Endothelial cell of umbilical vein (primary cell): ENCODE results near the gene CUL5. TPM values are rescaled to one million over a fixed set of nuclear protein-coding genes. Genes with fewer than 3 reads are reported as not detected.

Experiments
- BruUV-seq: library from RNA; stranded (reverse); fragments of 400-500 nt; replicated peaks from 2 replicates; lab custom pipeline; 2021; lab: Mats Ljungman, UMichigan
- CTCF ChIA-PET: fragments of 300-600, 350-600 bp; sonication (Branson Sonifier 250); formaldehyde crosslinking; loops from one replicate; lab custom pipeline; 2021; ENCODE audit warnings: antibody characterized with exemption, inconsistent platforms; lab: Charles Lee
- POLR2A ChIA-PET: fragments of 300-600, 350-600 bp; sonication (Branson Sonifier 250); formaldehyde crosslinking; loops from one replicate; lab custom pipeline; 2021; ENCODE audit warnings: antibody characterized with exemption, inconsistent platforms; lab: Charles Lee
- DNase-seq: peaks from one replicate; pipeline ENCODE4 v3.0.0-alpha.2; 2011; ENCODE audit warnings: low read depth, low spot score
- FAIRE-seq: peaks from 2 replicates; lab custom pipeline; 2011; peaks lifted over from hg19 to GRCh38; lab: Jason Lieb, UNC
- H2AFZ ChIP-seq: 2 replicates; pipeline ENCODE4 v1.6.0; 2012; ENCODE audit warnings: low read depth, low read length, control low read depth, inconsistent platforms
- H3K27ac ChIP-seq: 2 replicates; pipeline ENCODE4 v1.5.1; 2011; ENCODE audit warnings: low read depth, mild to moderate bottlenecking, control low read depth, low read length, moderate library complexity; ENCODE audit not compliant: insufficient read depth
- H3K27me3 ChIP-seq, 2 experiments: 2 replicates each; pipeline versions ENCODE4 v1.6.0 to v1.6.1; 2011; ENCODE audit warnings: low read length in 2 of 2, mixed read lengths in 1 of 2; ENCODE audit not compliant: control insufficient read depth in 2 of 2, insufficient read depth in 2 of 2
- H3K36me3 ChIP-seq, 2 experiments: 2 replicates in 1 of 2; 3 replicates in 1 of 2; pipeline ENCODE4 v1.5.1; 2011; ENCODE audit warnings: low read length in 2 of 2, mild to moderate bottlenecking in 1 of 2, moderate library complexity in 1 of 2; ENCODE audit not compliant: control insufficient read depth in 2 of 2, insufficient read depth in 2 of 2; ENCODE audit errors: extremely low read depth in 1 of 2
- H3K4me1 ChIP-seq: 3 replicates; pipeline ENCODE4 v1.5.1; 2011; ENCODE audit warnings: mild to moderate bottlenecking, low read length; ENCODE audit not compliant: control insufficient read depth, insufficient read depth; ENCODE audit errors: extremely low read depth
- H3K4me2 ChIP-seq: 2 replicates; pipeline ENCODE4 v1.6.1; 2011; ENCODE audit warnings: low read length, control low read depth, mixed read lengths; ENCODE audit not compliant: insufficient read depth
- H3K4me3 ChIP-seq, 3 experiments: fragments of 200-600 bp in 1 of 3; sonication (generic), shearing (Covaris generic) in 1 of 3; replicated peaks in 1 of 3; 2 replicates each; pipeline ENCODE4 v1.5.1; 2011 to 2016; ENCODE audit warnings: control low read depth in 3 of 3, low read length in 3 of 3, mild to moderate bottlenecking in 2 of 3, inconsistent platforms in 1 of 3, low read depth in 1 of 3, moderate library complexity in 1 of 3; ENCODE audit not compliant: insufficient read depth in 1 of 3
- H3K79me2 ChIP-seq: 2 replicates; pipeline ENCODE4 v1.6.0; 2012; ENCODE audit warnings: low read length, inconsistent platforms; ENCODE audit not compliant: control insufficient read depth, insufficient read depth
- H3K9ac ChIP-seq: replicated peaks from 2 replicates; pipeline ENCODE3; 2011; ENCODE audit warnings: low read length, control low read depth; ENCODE audit not compliant: insufficient read depth; ENCODE audit errors: extremely low read depth
- H3K9me1 ChIP-seq: replicated peaks from 3 replicates; pipeline ENCODE4 v1.6.0; 2011; ENCODE audit warnings: mild to moderate bottlenecking, low read length; ENCODE audit not compliant: control insufficient read depth, insufficient read depth; ENCODE audit errors: extremely low read depth
- H3K9me3 ChIP-seq: replicated peaks from 2 replicates; pipeline ENCODE4 v1.5.1; 2012; ENCODE audit warnings: low read length, inconsistent platforms; ENCODE audit not compliant: control insufficient read depth, insufficient read depth
- H4K20me1 ChIP-seq: replicated peaks from 2 replicates; pipeline ENCODE3; 2011; ENCODE audit warnings: mild to moderate bottlenecking, low read length; ENCODE audit not compliant: control insufficient read depth, insufficient read depth; ENCODE audit errors: extremely low read depth
- CTCF ChIP-seq, 2 donors: IDR thresholded peaks; 1 replicate in 1 of 2; 2 replicates in 1 of 2; pipeline ENCODE4 v1.5.1; 2011; ENCODE audit warnings: low read length in 2 of 2, mild to moderate bottlenecking in 2 of 2, moderate library complexity in 2 of 2, control low read depth in 1 of 2, inconsistent platforms in 1 of 2, low read depth in 1 of 2; ENCODE audit not compliant: insufficient read depth in 1 of 2; ENCODE audit errors: extremely low read depth in 1 of 2
- EZH2 ChIP-seq: IDR thresholded peaks from 2 replicates; pipeline ENCODE4 v1.6.1; 2012; ENCODE audit warnings: borderline replicate concordance, low read depth, mild to moderate bottlenecking, moderate library complexity, low read length, inconsistent platforms; ENCODE audit not compliant: severe bottlenecking
- FOS ChIP-seq: IDR thresholded peaks from 2 replicates; pipeline ENCODE4 v1.6.1; 2011; ENCODE audit warnings: mild to moderate bottlenecking, low read length, moderate library complexity, borderline replicate concordance; ENCODE audit not compliant: insufficient read depth
- JUN ChIP-seq: IDR thresholded peaks from 2 replicates; pipeline ENCODE4 v1.6.1; 2011; ENCODE audit warnings: borderline replicate concordance, low read depth; ENCODE audit not compliant: insufficient read length, insufficient read depth
- MAX ChIP-seq: IDR thresholded peaks from 2 replicates; pipeline ENCODE4 v1.6.1; 2011; ENCODE audit not compliant: insufficient read depth, insufficient read length
- MYC ChIP-seq: IDR thresholded peaks from one replicate; pipeline ENCODE4 v1.6.1; 2011; ENCODE audit warnings: mild to moderate bottlenecking, low read depth, low read length
- dilution Hi-C: fragments of 300-500 bp; cut with MboI; formaldehyde crosslinking; loops from one replicate; pipeline ENCODE4 v1.15.0; 2019; ENCODE audit warnings: low sequenced_read_pairs; ENCODE audit not compliant: extremely low pct_ligation_motif_present
- intact Hi-C: fragments of 100-400 bp; cut with micrococcal nuclease; formaldehyde crosslinking; loops from one replicate; pipeline ENCODE4 v1.10.0; 2022
- polyA plus RNA-seq, 4 experiments: library from polyadenylated mRNA; depleted of rRNA in 3 of 4; stranded (reverse) in 3 of 4; unstranded in 1 of 4; fragments of >200 nt; gene quantifications; 2 replicates each; pipeline versions ENCODE4 v1.2.1 to v1.2.3, GENCODE V29; 2011 to 2012; ENCODE audit warnings: missing spikeins in 1 of 4
- total RNA-seq: library from RNA; stranded (reverse); gene quantifications from 2 replicates; pipeline ENCODE4 v1.2.3, GENCODE V29; 2021

CUL5 gene
- total and polyA plus RNA-seq, 2 donors (not counting 3 experiments of a cell fraction or from before 2014, with no cell fraction given), result 9.9 to 36.6 TPM

- Histone ChIP-seq H3K79me2 (peaks cover 96% of the 10 kb centered on the region), H3K9ac (no peak overlapping the region), H4K20me1 (peaks cover 2% of the 10 kb centered on the region), H3K9me1 (no peaks in the 10 kb centered on the region), H2AFZ (no peak overlapping the region), H3K4me3 (no peak overlapping the region), H3K9me3 (no peaks in the 10 kb centered on the region), H3K27ac (no peak overlapping the region), H3K4me2 (no peak overlapping the region), H3K27me3 (no peaks in the 10 kb centered on the region), H3K4me1 (no peaks in the 10 kb centered on the region), H3K36me3 (no peaks in the 10 kb centered on the region)
- DNase-seq, result peak; percentile 67
- ChIA-PET POLR2A (no interaction called here), CTCF (interaction anchor here (0.9 to 1.2 kb wide), 2 partner anchors 9 to 17 kb away, joined by 3 read pairs; partner anchors contain the start of gene CUL5)
- BruUV-seq, result no TSS peak
- TF ChIP-seq CTCF (IDR thresholded peaks at IDR 0.05; ENCODE audit: extremely low read depth in 1 of 2, insufficient read depth in 1 of 2, low read depth in 1 of 2, low read length in 2 of 2), result peak in 1 of 2 donors; percentile 2
- TF ChIP-seq JUN, result no peak
- TF ChIP-seq MYC, result no peak
- TF ChIP-seq FOS, result no peak
- no peak for TF ChIP-seq EZH2
- TF ChIP-seq MAX, result no peak
- no peak for FAIRE-seq
- dilution Hi-C loops (no loop called here), intact Hi-C loops (no loop called here)
Observed at GRCh38 chr11:108025387-108026080, 16.8 kb downstream of the CUL5 start.
